Ascending aorta (tissue), 2 donors: ENCODE measurements around the gene DGKI. TPM values are rescaled to one million over a fixed set of nuclear protein-coding genes. Genes with fewer than 3 reads are reported as not detected.

ENCODE experiments used
- DNase-seq, 2 donors: peaks; one replicate each; pipeline ENCODE4 v3.0.0-alpha.2; 2019; ENCODE audit warnings: low spot score in 2 of 2
- H3K27ac ChIP-seq, 2 donors: fragments of 200-600 bp; sonication (generic); one replicate each; pipeline ENCODE4 v1.5.1; 2016 to 2017; ENCODE audit warnings: mild to moderate bottlenecking in 1 of 2
- H3K27me3 ChIP-seq: fragments of 200-600 bp; sonication (generic); one replicate; pipeline ENCODE4 v1.5.1; 2017
- H3K36me3 ChIP-seq, 2 donors: fragments of 200-600 bp; sonication (generic); one replicate each; pipeline ENCODE4 v1.5.1; 2016
- H3K4me1 ChIP-seq, 2 donors: fragments of 200-600 bp; sonication (generic); one replicate each; pipeline ENCODE4 v1.5.1; 2016 to 2017; ENCODE audit warnings: mild to moderate bottlenecking in 1 of 2
- H3K4me3 ChIP-seq, 2 donors: fragments of 200-600 bp; sonication (generic); one replicate each; pipeline ENCODE4 v1.5.1; 2016 to 2017; ENCODE audit warnings: mild to moderate bottlenecking in 1 of 2
- H3K9me3 ChIP-seq, 2 donors: fragments of 200-600 bp; sonication (generic); one replicate each; pipeline ENCODE4 v1.5.1; 2016
- intact Hi-C: fragments of 100-400 bp; cut with DNase I; formaldehyde crosslinking; loops from one replicate; pipeline ENCODE4 v1.15.1; 2023
- total RNA-seq: library from RNA; depleted of rRNA; stranded (reverse); fragments of >200 nt; gene quantifications from one replicate; pipeline ENCODE4 v1.1.0, GENCODE V29; 2016
- TF ChIP-seq, protein P1 (sequence below), 3 experiments: fragments of 200-600 bp in 2 of 3; fragments of 450-650 bp in 1 of 3; sonication (generic) in 2 of 3; IDR thresholded peaks; one replicate each; pipeline ENCODE4 v1.5.1; 2016 to 2019; ENCODE audit warnings: antibody characterized with exemption in 3 of 3, mild to moderate bottlenecking in 1 of 3, moderate library complexity in 1 of 3

DGKI gene
- total RNA-seq, 1 donor from 2014 or later: 13.4 TPM

GRCh38 chr7:137590756-137591305 lies 255.9 kb downstream of the DGKI start:
- no peaks in the 10 kb centered on the region for H3K27me3 ChIP-seq
- peaks cover 0 to 3% of the 10 kb centered on the region in 2 donors for H3K4me1 ChIP-seq
- H3K9me3 ChIP-seq: no peaks in the 10 kb centered on the region
- DNase-seq: no peak
- peak overlapping the region in 1 of 2 donors; percentile 21 for H3K27ac ChIP-seq
- intact Hi-C loops: loop anchor here (5.0 kb wide), 2 partner anchors 134 to 1184 kb away; no protein-coding TSS in a partner anchor
- no peaks in the 10 kb centered on the region for H3K36me3 ChIP-seq
- TF ChIP-seq, protein P1, sequence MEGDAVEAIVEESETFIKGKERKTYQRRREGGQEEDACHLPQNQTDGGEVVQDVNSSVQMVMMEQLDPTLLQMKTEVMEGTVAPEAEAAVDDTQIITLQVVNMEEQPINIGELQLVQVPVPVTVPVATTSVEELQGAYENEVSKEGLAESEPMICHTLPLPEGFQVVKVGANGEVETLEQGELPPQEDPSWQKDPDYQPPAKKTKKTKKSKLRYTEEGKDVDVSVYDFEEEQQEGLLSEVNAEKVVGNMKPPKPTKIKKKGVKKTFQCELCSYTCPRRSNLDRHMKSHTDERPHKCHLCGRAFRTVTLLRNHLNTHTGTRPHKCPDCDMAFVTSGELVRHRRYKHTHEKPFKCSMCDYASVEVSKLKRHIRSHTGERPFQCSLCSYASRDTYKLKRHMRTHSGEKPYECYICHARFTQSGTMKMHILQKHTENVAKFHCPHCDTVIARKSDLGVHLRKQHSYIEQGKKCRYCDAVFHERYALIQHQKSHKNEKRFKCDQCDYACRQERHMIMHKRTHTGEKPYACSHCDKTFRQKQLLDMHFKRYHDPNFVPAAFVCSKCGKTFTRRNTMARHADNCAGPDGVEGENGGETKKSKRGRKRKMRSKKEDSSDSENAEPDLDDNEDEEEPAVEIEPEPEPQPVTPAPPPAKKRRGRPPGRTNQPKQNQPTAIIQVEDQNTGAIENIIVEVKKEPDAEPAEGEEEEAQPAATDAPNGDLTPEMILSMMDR (IDR thresholded peaks at IDR 0.05): no peak
- H3K4me3 ChIP-seq: no peak overlapping the region

- intact Hi-C loops: loop anchor here (5.0 kb wide), 2 partner anchors 133 to 1183 kb away; no protein-coding TSS in a partner anchor
- TF ChIP-seq, protein P1 (IDR thresholded peaks at IDR 0.05): no peak
- peaks cover 0 to 3% of the 10 kb centered on the region in 2 donors for H3K4me1 ChIP-seq
- H3K36me3 ChIP-seq: no peaks in the 10 kb centered on the region
- H3K27ac ChIP-seq: no peak overlapping the region
- no peaks in the 10 kb centered on the region for H3K27me3 ChIP-seq
- DNase-seq: no peak
- no peaks in the 10 kb centered on the region for H3K9me3 ChIP-seq
- no peak overlapping the region for H3K4me3 ChIP-seq
Observed at GRCh38 chr7:137590071-137590755, 256.6 kb downstream of the DGKI start.

GRCh38 chr7:137587326-137587725 lies 259.4 kb downstream of the DGKI start:
- H3K4me1 ChIP-seq: peaks cover 0 to 3% of the 10 kb centered on the region in 2 donors
- no peaks in the 10 kb centered on the region for H3K36me3 ChIP-seq
- TF ChIP-seq, protein P1 (IDR thresholded peaks at IDR 0.05): no peak
- H3K4me3 ChIP-seq: no peak overlapping the region
- H3K9me3 ChIP-seq: no peaks in the 10 kb centered on the region
- H3K27me3 ChIP-seq: no peaks in the 10 kb centered on the region
- no peak overlapping the region for H3K27ac ChIP-seq
- no peak for DNase-seq
- intact Hi-C loops: no loop called here

DNA sequence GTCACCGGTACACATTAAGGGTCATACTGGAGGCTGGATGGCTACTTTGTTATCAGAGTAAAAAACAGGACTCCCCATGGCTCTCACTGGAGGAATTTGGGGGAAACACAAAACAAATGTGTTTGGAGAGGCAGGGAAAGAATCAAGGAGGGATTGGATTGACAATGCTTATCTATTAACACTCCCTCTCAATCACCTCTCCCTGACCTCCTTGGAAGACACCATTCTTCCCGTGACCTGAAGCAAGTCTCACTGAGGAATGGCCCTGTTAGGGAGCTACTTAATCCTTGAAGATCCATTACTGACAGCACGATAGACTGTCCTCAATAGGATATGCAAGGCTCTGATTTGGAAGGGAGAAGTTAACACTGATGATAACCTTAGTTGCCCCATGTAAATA lies 261.2 kb downstream of the DGKI start:
- peaks cover 0 to 1% of the 10 kb centered on the region in 2 donors for H3K4me1 ChIP-seq
- H3K27ac ChIP-seq: no peak overlapping the region
- TF ChIP-seq, protein P1 (IDR thresholded peaks at IDR 0.05): no peak
- no peaks in the 10 kb centered on the region for H3K36me3 ChIP-seq
- no peaks in the 10 kb centered on the region for H3K9me3 ChIP-seq
- no peaks in the 10 kb centered on the region for H3K27me3 ChIP-seq
- intact Hi-C loops: no loop called here
- no peak for DNase-seq
- H3K4me3 ChIP-seq: no peak overlapping the region

GRCh38 chr7:137583172-137583571 lies 263.6 kb downstream of the DGKI start:
- H3K4me3 ChIP-seq: no peak overlapping the region
- intact Hi-C loops: no loop called here
- H3K27ac ChIP-seq: no peak overlapping the region
- H3K36me3 ChIP-seq: no peaks in the 10 kb centered on the region
- H3K9me3 ChIP-seq: no peaks in the 10 kb centered on the region
- TF ChIP-seq, protein P1 (IDR thresholded peaks at IDR 0.05): no peak
- H3K4me1 ChIP-seq: peaks cover 0 to 11% of the 10 kb centered on the region in 2 donors
- no peaks in the 10 kb centered on the region for H3K27me3 ChIP-seq
- DNase-seq: no peak
